CD4-positive, alpha-beta T cell (primary cell): ENCODE data around the gene PLEK. TPM values are rescaled to one million over a fixed set of nuclear protein-coding genes. Genes with fewer than 3 reads are reported as not detected.
A peak's percentile ranks its signal among the peaks of the same experiment; 100 is the strongest.

Source experiments
- ATAC-seq: fragments of 200-7000 bp; cut with Tn5 transposase; one replicate; pipeline ENCODE4 v1.10.0; 2022; ENCODE audit warnings: mild to moderate bottlenecking; ENCODE audit not compliant: poor library complexity
- CTCF ChIA-PET: fragments of 350-600 bp; sonication (Branson Sonifier 250); formaldehyde crosslinking; loops from one replicate; lab custom pipeline; 2021; ENCODE audit warnings: antibody characterized with exemption, inconsistent platforms; lab: Charles Lee
- POLR2A ChIA-PET: fragments of 350-600 bp; sonication (Branson Sonifier 250); formaldehyde crosslinking; loops from one replicate; lab custom pipeline; 2021; ENCODE audit warnings: antibody characterized with exemption, inconsistent platforms; lab: Charles Lee
- DNase-seq, 14 experiments: peaks; one replicate each; pipeline ENCODE4 v3.0.0-alpha.2; 2013 to 2020; ENCODE audit warnings: mixed read lengths in 2 of 14
- H3K27ac ChIP-seq, 2 donors: one replicate each; pipeline versions ENCODE4 v1.5.1 to v1.7.0; 2013; ENCODE audit warnings: low read length in 2 of 2, low read depth in 1 of 2, mild to moderate bottlenecking in 1 of 2
- H3K27me3 ChIP-seq, 2 experiments: 1 replicate in 1 of 2; 2 replicates in 1 of 2; pipeline versions ENCODE4 v1.6.1 to v1.7.0; 2013; ENCODE audit warnings: low read length in 2 of 2, control low read depth in 1 of 2, mild to moderate bottlenecking in 1 of 2, moderate library complexity in 1 of 2; ENCODE audit not compliant: insufficient read depth in 2 of 2, control insufficient read depth in 1 of 2
- H3K36me3 ChIP-seq: one replicate; pipeline ENCODE4 v1.6.1; 2013; ENCODE audit warnings: low read length, control low read depth; ENCODE audit not compliant: insufficient read depth
- H3K4me1 ChIP-seq: one replicate; pipeline ENCODE4 v1.6.1; 2013; ENCODE audit warnings: low read length, control low read depth; ENCODE audit not compliant: insufficient read depth
- H3K4me3 ChIP-seq: one replicate; pipeline ENCODE4 v1.5.1; 2013; ENCODE audit warnings: mild to moderate bottlenecking, low read length, moderate library complexity
- H3K9me3 ChIP-seq, 2 experiments: 1 replicate in 1 of 2; 2 replicates in 1 of 2; pipeline versions ENCODE4 v1.6.1 to v1.7.0; 2013; ENCODE audit warnings: low read length in 2 of 2, mild to moderate bottlenecking in 2 of 2, control low read depth in 1 of 2, moderate library complexity in 1 of 2; ENCODE audit not compliant: control insufficient read depth in 1 of 2, insufficient read depth in 1 of 2
- H3K27ac Mint-ChIP-seq: one replicate; pipeline ENCODE4 v1.8.0; 2020; ENCODE audit warnings: mixed read lengths
- H3K27me3 Mint-ChIP-seq: one replicate; pipeline ENCODE4 v1.8.0; 2021; ENCODE audit warnings: mixed read lengths
- H3K36me3 Mint-ChIP-seq: one replicate; pipeline ENCODE4 v1.8.0; 2021; ENCODE audit warnings: low read depth, mixed read lengths
- H3K4me1 Mint-ChIP-seq: one replicate; pipeline ENCODE4 v1.8.0; 2021; ENCODE audit warnings: low read depth, mixed read lengths
- H3K4me3 Mint-ChIP-seq: one replicate; pipeline ENCODE4 v1.8.0; 2020; ENCODE audit warnings: mild to moderate bottlenecking, mixed read lengths
- H3K9me3 Mint-ChIP-seq: one replicate; pipeline ENCODE4 v1.8.0; 2020; ENCODE audit warnings: mixed read lengths
- CTCF ChIP-seq: fragments of 200-600 bp; IDR thresholded peaks from one replicate; pipeline ENCODE4 v1.8.0; 2022; ENCODE audit warnings: antibody characterized with exemption, mild to moderate bottlenecking
- intact Hi-C, 2 experiments: fragments of 100-400 bp; cut with DNase I in 1 of 2; cut with micrococcal nuclease in 1 of 2; formaldehyde crosslinking; loops; one replicate each; pipeline versions ENCODE4 v1.15.1 to v1.9.0; 2023 to 2025; cut with DNase I, micrococcal nuclease
- total RNA-seq, 174 experiments: library from RNA in 2 of 174; stranded (reverse) in 2 of 174; gene quantifications; one replicate each; pipeline ENCODE4 v1.2.3 and lab custom pipeline; 2021 to 2026

PLEK gene
- total RNA-seq, 2 experiments from 2014 or later: 5.3 to 6.3 TPM

- ATAC-seq: no peak
- H3K4me1 ChIP-seq: peaks cover 16% of the 10 kb centered on the region
- no peak overlapping the region for H3K4me3 Mint-ChIP-seq
Observed at GRCh38 chr2:68371138-68371537, 6.1 kb downstream of the PLEK start.

GRCh38 chr2:68371581-68371980 is 6.5 kb downstream of the PLEK start:
- Mint-ChIP-seq H3K4me1 (no peaks in the 10 kb centered on the region), H3K4me3 (no peak overlapping the region), H3K36me3 (no peaks in the 10 kb centered on the region), H3K9me3 (no peaks in the 10 kb centered on the region), H3K27me3 (no peaks in the 10 kb centered on the region), H3K27ac (no peak overlapping the region)
- peak in 3 of 14 experiments; percentile 52 to 63 (median 60) for DNase-seq
- H3K27me3 ChIP-seq: no peaks in the 10 kb centered on the region
- H3K4me3 ChIP-seq: no peak overlapping the region
- H3K27ac ChIP-seq: no peak overlapping the region
- H3K4me1 ChIP-seq: peaks cover 16% of the 10 kb centered on the region
- ChIA-PET CTCF (no interaction called here), POLR2A (no interaction called here)
- peaks cover 0 to 5% of the 10 kb centered on the region in 2 experiments for H3K9me3 ChIP-seq
- TF ChIP-seq CTCF: no peak
- H3K36me3 ChIP-seq: no peaks in the 10 kb centered on the region
- intact Hi-C loops: no loop called here
- ATAC-seq: no peak

More at GRCh38 chr2:68371138-68371537, 6.1 kb downstream of the PLEK start:
- no peak overlapping the region for H3K27ac Mint-ChIP-seq
- TF ChIP-seq CTCF: no peak
- peaks cover 0 to 5% of the 10 kb centered on the region in 2 experiments for H3K9me3 ChIP-seq
- no peaks in the 10 kb centered on the region for H3K27me3 ChIP-seq
- no peaks in the 10 kb centered on the region for H3K36me3 Mint-ChIP-seq
- no peaks in the 10 kb centered on the region for H3K36me3 ChIP-seq
- no peak for DNase-seq
- H3K4me1 Mint-ChIP-seq: no peaks in the 10 kb centered on the region
- H3K9me3 Mint-ChIP-seq: no peaks in the 10 kb centered on the region
- CTCF ChIA-PET: no interaction called here
- H3K4me3 ChIP-seq: no peak overlapping the region
- intact Hi-C loops: no loop called here
- no peak overlapping the region for H3K27ac ChIP-seq
- H3K27me3 Mint-ChIP-seq: peaks cover under 1% of the 10 kb centered on the region
- POLR2A ChIA-PET: no interaction called here

- no peak for TF ChIP-seq CTCF
- CTCF ChIA-PET: no interaction called here
- DNase-seq (no peak), ATAC-seq (no peak)
- Histone ChIP-seq H3K36me3 (no peaks in the 10 kb centered on the region), H3K27ac (no peak overlapping the region), H3K4me1 (peaks cover 16% of the 10 kb centered on the region), H3K9me3 (peaks cover 0 to 5% of the 10 kb centered on the region in 2 experiments), H3K27me3 (no peaks in the 10 kb centered on the region), H3K4me3 (no peak overlapping the region)
- no peaks in the 10 kb centered on the region for H3K4me1 Mint-ChIP-seq
- no peaks in the 10 kb centered on the region for H3K27me3 Mint-ChIP-seq
- H3K9me3 Mint-ChIP-seq: no peaks in the 10 kb centered on the region
- no peak overlapping the region for H3K4me3 Mint-ChIP-seq
- H3K36me3 Mint-ChIP-seq: no peaks in the 10 kb centered on the region
- no peak overlapping the region for H3K27ac Mint-ChIP-seq
- intact Hi-C loops: no loop called here
- POLR2A ChIA-PET: no interaction called here
Observed at GRCh38 chr2:68372485-68372884, 7.4 kb downstream of the PLEK start.
